C4-2B (cell line): ENCODE data around the gene NAV2.

ENCODE experiments used
- H3K27ac ChIP-seq: fragments of 450-650 bp; 2 replicates; pipeline ENCODE4 v1.5.1; 2017
- CTCF ChIP-seq: fragments of 450-650 bp; conservative IDR thresholded peaks from 2 replicates; pipeline ENCODE4 v1.5.1; 2017; ENCODE audit warnings: mild to moderate bottlenecking
- ZFX ChIP-seq: fragments of 450-650 bp; IDR thresholded peaks from 2 replicates; pipeline ENCODE4 v1.6.1; 2017

NAV2 gene

GRCh38 chr11:20007386-20007785 is 294.7 kb downstream of the NAV2 start:
- TF ChIP-seq ZFX: no peak
- no peak for TF ChIP-seq CTCF
- H3K27ac ChIP-seq: no peak overlapping the region

DNA sequence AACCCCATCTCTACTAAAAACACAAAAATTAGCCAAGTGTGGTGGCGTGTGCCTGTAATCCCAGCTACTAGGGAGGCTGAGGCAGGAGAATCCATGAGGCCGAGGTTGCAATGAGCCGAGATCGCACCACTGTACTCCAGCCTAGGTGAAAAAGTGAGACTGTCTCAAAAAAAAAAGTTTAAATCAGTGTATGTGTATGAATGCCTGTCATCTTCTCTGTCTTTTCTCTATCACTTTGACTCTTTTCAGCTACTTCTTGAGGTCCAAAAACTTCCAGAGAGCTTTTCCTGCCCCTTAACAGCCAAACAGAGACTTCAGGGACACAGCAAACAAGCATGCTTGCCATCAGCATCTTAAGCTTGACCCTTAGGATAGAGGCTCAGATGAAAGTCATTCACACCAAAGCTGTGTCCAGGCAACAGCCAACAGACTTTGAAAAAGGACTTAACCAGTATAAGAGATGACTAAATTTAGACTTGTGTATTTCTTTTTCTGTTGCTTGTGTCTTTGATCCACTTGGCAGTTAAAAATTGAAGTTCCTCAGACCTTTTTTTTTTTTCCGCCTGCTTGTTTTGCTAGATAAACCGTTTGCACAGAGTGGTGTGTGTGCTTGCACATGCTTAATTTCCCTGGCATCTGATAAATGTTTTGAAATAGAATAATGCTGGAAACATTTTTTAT is 295.7 kb downstream of the NAV2 start:
- TF ChIP-seq ZFX (no peak), CTCF (no peak)
- H3K27ac ChIP-seq: no peak overlapping the region

GRCh38 chr11:20008871-20009644 is 296.4 kb downstream of the NAV2 start:
- no peak for TF ChIP-seq CTCF
- no peak for TF ChIP-seq ZFX
- no peak overlapping the region for H3K27ac ChIP-seq

GRCh38 chr11:20010156-20010850 is 297.7 kb downstream of the NAV2 start:
- H3K27ac ChIP-seq: no peak overlapping the region
- TF ChIP-seq CTCF: no peak
- TF ChIP-seq ZFX: no peak

DNA sequence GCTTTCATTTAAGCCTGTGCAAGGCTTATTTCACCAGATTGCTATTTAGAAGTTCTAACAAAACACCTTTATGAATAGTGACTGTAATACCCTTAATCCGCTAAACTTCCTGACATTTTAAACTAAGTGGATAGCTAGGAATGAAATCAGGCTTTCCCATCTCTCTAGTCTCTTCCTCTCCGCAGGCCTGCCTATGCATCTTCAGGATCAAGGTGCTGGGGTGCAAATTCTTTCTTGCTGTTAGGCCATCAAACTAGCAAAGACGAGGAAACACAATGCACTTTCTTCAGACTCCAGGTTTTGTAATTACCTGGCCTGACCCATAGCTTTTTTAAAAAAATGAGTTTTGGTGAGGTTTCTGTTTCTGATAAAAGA is 298.2 kb downstream of the NAV2 start:
- no peak overlapping the region for H3K27ac ChIP-seq
- TF ChIP-seq ZFX (no peak), CTCF (no peak)

DNA sequence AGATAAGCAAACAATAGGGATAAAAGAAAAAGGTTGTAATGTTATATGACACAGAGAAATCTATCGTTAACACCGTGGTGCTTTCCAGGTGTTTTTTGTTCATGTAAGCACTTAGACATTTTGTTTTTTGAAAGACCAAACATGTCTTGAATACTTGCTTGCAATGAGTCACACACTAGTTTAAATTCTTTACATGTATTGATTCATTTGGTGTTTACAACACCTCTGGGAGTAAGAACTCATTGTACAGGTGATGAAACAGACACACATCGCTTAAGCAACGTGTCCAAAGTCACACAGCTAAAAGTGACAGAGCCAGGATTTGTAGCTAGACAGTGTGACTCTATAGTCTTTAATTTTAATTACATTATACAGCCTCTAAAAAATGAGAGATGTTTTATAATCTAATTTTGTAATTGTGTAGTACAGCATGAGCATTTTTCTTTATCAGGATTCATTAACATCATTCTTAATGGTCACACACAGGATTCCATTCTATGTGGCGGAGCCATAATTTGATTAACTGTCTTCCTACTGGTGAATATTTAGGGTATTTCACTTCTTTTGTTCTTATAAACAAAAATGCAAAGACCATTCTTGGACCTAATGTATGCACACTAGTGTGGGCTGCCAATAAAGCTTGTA is 298.8 kb downstream of the NAV2 start:
- no peak overlapping the region for H3K27ac ChIP-seq
- TF ChIP-seq ZFX: no peak
- no peak for TF ChIP-seq CTCF
